Measurements from ENCODE around the gene OTUD7B. TPM values are rescaled to one million over a fixed set of nuclear protein-coding genes. Genes with fewer than 3 reads are reported as not detected.

The OTUD7B gene
- total RNA-seq, 3 donors from 2014 or later (not counting 1 experiment from before 2014, with no cell fraction given) = 10.6 to 19.6 (median 12.3) TPM

DNA sequence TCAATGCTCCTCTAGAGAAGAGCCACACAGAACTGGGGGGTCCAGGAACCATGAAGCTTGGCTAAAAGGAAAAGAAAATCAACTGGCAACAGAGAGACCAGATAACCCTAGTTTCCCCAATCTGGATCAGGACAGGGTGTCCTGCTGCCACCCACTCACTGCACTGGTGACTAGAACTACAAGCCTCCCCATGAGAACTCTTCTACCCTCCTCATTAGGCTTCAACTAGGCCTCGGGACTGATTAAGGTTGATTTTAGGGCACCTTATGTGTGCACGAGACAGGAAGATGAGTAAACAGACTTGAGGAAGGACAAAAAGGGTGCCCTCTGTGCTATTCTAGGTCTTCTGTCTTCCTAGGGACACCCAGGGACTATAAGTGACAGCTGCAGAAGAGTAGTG lies 80.7 kb downstream of the OTUD7B start:
- Mint-ChIP-seq H3K36me3 (peaks cover 7% of the 10 kb centered on the region), H3K4me3 (no peak overlapping the region), H3K4me1 (peaks cover 38 to 45% of the 10 kb centered on the region in 2 donors), H3K9me3 (no peaks in the 10 kb centered on the region), H3K27ac (peak overlapping the region; percentile 96 to 98), H3K27me3 (ENCODE audit: low read depth in 2 of 2) (peaks cover 9 to 13% of the 10 kb centered on the region in 2 donors)
- intact Hi-C loops (cut with micrococcal nuclease) = no loop called here
- DNase-seq (no peak), ATAC-seq (no peak)
- Histone ChIP-seq H3K27me3 (ENCODE audit: control insufficient read depth, insufficient read depth, low read length) (no peaks in the 10 kb centered on the region), H3K36me3 (ENCODE audit: control insufficient read depth, insufficient read depth, low read length) (peaks cover 19% of the 10 kb centered on the region), H3K9me3 (ENCODE audit: control insufficient read depth, insufficient read depth, low read length) (no peaks in the 10 kb centered on the region), H3K4me3 (ENCODE audit: low read length) (no peak overlapping the region), H3K4me1 (ENCODE audit: control insufficient read depth, insufficient read depth, low read length) (peaks cover 33% of the 10 kb centered on the region), H3K27ac (ENCODE audit: low read length) (no peak overlapping the region)
- 79% methylated on average over 2 of the region's 2 CpGs for WGBS (ENCODE audit: insufficient coverage)
- no peak for TF ChIP-seq CTCF (IDR thresholded peaks at IDR 0.05)

DNA sequence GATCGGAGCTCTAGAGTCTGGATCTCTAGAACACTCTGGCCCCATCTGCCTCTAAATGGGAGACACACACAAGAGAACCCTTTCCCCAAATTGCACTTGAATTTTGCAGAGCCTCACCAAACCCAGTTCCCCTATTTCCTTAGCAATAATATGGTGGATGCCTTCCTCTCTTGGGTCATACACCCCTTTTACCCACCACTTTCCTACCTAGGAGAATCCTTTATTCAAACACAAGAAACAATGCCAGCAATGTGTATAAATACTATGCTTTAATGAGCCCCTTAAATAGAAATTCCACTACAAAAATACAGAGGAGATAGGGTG lies 82.2 kb downstream of the OTUD7B start:
- no peak for TF ChIP-seq CTCF (IDR thresholded peaks at IDR 0.05)
- peak overlapping the region; percentile 99 for H3K4me3 ChIP-seq (ENCODE audit: low read length)
- 0% methylated on average over 1 of the region's 1 CpG for WGBS (ENCODE audit: insufficient coverage)
- no peaks in the 10 kb centered on the region for H3K27me3 ChIP-seq (ENCODE audit: control insufficient read depth, insufficient read depth, low read length)
- H3K9me3 Mint-ChIP-seq = no peaks in the 10 kb centered on the region
- H3K4me1 ChIP-seq (ENCODE audit: control insufficient read depth, insufficient read depth, low read length) = peaks cover 33% of the 10 kb centered on the region
- no peaks in the 10 kb centered on the region for H3K9me3 ChIP-seq (ENCODE audit: control insufficient read depth, insufficient read depth, low read length)
- peaks cover 44 to 57% of the 10 kb centered on the region in 2 donors for H3K4me1 Mint-ChIP-seq
- intact Hi-C loops (cut with micrococcal nuclease) = no loop called here
- H3K36me3 Mint-ChIP-seq = peaks cover 19% of the 10 kb centered on the region
- peak overlapping the region; percentile 96 to 98 for H3K27ac Mint-ChIP-seq
- H3K27ac ChIP-seq (ENCODE audit: low read length) = peak overlapping the region; percentile 99
- H3K27me3 Mint-ChIP-seq (ENCODE audit: low read depth in 2 of 2) = peaks cover 6% of the 10 kb centered on the region in 2 donors
- peak overlapping the region; percentile 98 for H3K4me3 Mint-ChIP-seq
- peaks cover 33% of the 10 kb centered on the region for H3K36me3 ChIP-seq (ENCODE audit: control insufficient read depth, insufficient read depth, low read length)
- ATAC-seq (no peak), DNase-seq (no peak)

- Histone ChIP-seq H3K27me3 (ENCODE audit: control insufficient read depth, insufficient read depth, low read length) (no peaks in the 10 kb centered on the region), H3K4me3 (ENCODE audit: low read length) (peak within 1 kb of the TSS; percentile 99), H3K4me1 (ENCODE audit: control insufficient read depth, insufficient read depth, low read length) (peaks cover 33% of the 10 kb centered on the region), H3K9me3 (ENCODE audit: control insufficient read depth, insufficient read depth, low read length) (no peaks in the 10 kb centered on the region), H3K27ac (ENCODE audit: low read length) (peak within 1 kb of the TSS; percentile 99), H3K36me3 (ENCODE audit: control insufficient read depth, insufficient read depth, low read length) (peaks cover 39% of the 10 kb centered on the region)
- intact Hi-C loops (cut with micrococcal nuclease) = loop anchor here (1.0 kb wide), 1 partner anchor 39 kb away; no protein-coding TSS in a partner anchor
- peaks cover 44 to 57% of the 10 kb centered on the region in 2 donors for H3K4me1 Mint-ChIP-seq
- peak within 1 kb of the TSS; percentile 98 for H3K4me3 Mint-ChIP-seq
- TF ChIP-seq CTCF (IDR thresholded peaks at IDR 0.05) = no peak
- no peaks in the 10 kb centered on the region for H3K9me3 Mint-ChIP-seq
- peak; percentile 96 to 98 for DNase-seq
- WGBS (ENCODE audit: insufficient coverage) = under 1% methylated on average over 47 of the region's 47 CpGs
- ATAC-seq = peak; percentile 93 to 98 (median 94)
- peak within 1 kb of the TSS; percentile 96 to 98 for H3K27ac Mint-ChIP-seq
- peaks cover 25% of the 10 kb centered on the region for H3K36me3 Mint-ChIP-seq
- H3K27me3 Mint-ChIP-seq (ENCODE audit: low read depth in 2 of 2) = peaks cover 6% of the 10 kb centered on the region in 2 donors
Measured at GRCh38 chr1:149927563-149928400, 82.7 kb downstream of the OTUD7B start, which contains the start of gene SF3B4. Gene SF3B4 (minus strand): TSS chr1:149927803. CDS start chr1:149927759, 44 bp downstream.

Data from natural killer cell (primary cell).